GM23248 (cell line): ENCODE data around the gene B4GALT6. TPM values are rescaled to one million over a fixed set of nuclear protein-coding genes. Genes with fewer than 3 reads are reported as not detected.
"Not testable (repeated sequence)": the region's sequence is repeated elsewhere in the genome, so short reads cannot be mapped to it uniquely, and the experiment has no call there.

ENCODE experiments used
- DNase-seq: peaks from one replicate; pipeline ENCODE4 v3.0.0-alpha.2; 2015
- H2AFZ ChIP-seq: fragments of 200-600 bp; sonication (generic); 2 replicates; pipeline ENCODE4 v1.6.1; 2016; ENCODE audit warnings: antibody characterized with exemption
- H3F3A ChIP-seq: fragments of 200-600 bp; sonication (generic); 2 replicates; pipeline ENCODE4 v1.6.1; 2016; ENCODE audit warnings: mild to moderate bottlenecking, antibody characterized with exemption, mixed run types; ENCODE audit not compliant: insufficient read depth
- H3K27ac ChIP-seq: fragments of 200-600 bp; sonication (generic); 2 replicates; pipeline ENCODE4 v1.5.1; 2016; ENCODE audit warnings: mild to moderate bottlenecking
- H3K27me3 ChIP-seq: fragments of 200-600 bp; sonication (generic); replicated peaks from 2 replicates; pipeline ENCODE4 v1.6.1; 2016; ENCODE audit warnings: mild to moderate bottlenecking; ENCODE audit not compliant: insufficient read depth
- H3K36me3 ChIP-seq: fragments of 200-600 bp; sonication (generic); 2 replicates; pipeline ENCODE4 v1.6.1; 2016; ENCODE audit warnings: low read depth, mild to moderate bottlenecking
- H3K4me1 ChIP-seq: fragments of 200-600 bp; sonication (generic); 2 replicates; pipeline ENCODE4 v1.6.1; 2016; ENCODE audit warnings: mild to moderate bottlenecking; ENCODE audit not compliant: insufficient read depth
- H3K4me2 ChIP-seq: fragments of 200-600 bp; sonication (generic); one replicate; pipeline ENCODE4 v1.6.1; 2016; ENCODE audit warnings: mild to moderate bottlenecking; ENCODE audit not compliant: unreplicated experiment
- H3K4me3 ChIP-seq: fragments of 200-600 bp; sonication (generic); 2 replicates; pipeline ENCODE4 v1.5.1; 2016; ENCODE audit warnings: mild to moderate bottlenecking
- H3K79me2 ChIP-seq: fragments of 200-600 bp; sonication (generic); 2 replicates; pipeline ENCODE4 v1.6.1; 2016; ENCODE audit warnings: mild to moderate bottlenecking; ENCODE audit not compliant: insufficient read depth
- H3K9ac ChIP-seq: fragments of 200-600 bp; sonication (generic); 2 replicates; pipeline ENCODE4 v1.6.1; 2016; ENCODE audit warnings: mild to moderate bottlenecking
- H3K9me2 ChIP-seq: fragments of 200-600 bp; sonication (generic); 2 replicates; pipeline ENCODE4 v1.6.1; 2016; ENCODE audit warnings: mixed run types, mild to moderate bottlenecking, moderate library complexity; ENCODE audit not compliant: insufficient read depth
- H3K9me3 ChIP-seq: fragments of 200-600 bp; sonication (generic); one replicate; pipeline ENCODE4 v1.6.1; 2017; ENCODE audit warnings: low read depth
- H4K20me1 ChIP-seq: fragments of 200-600 bp; sonication (generic); 2 replicates; pipeline ENCODE4 v1.6.0; 2016; ENCODE audit not compliant: insufficient read depth
- EZH2 ChIP-seq: fragments of 200-600 bp; sonication (generic); IDR thresholded peaks from 2 replicates; pipeline ENCODE4 v1.6.1; 2018; ENCODE audit warnings: antibody characterized with exemption, mild to moderate bottlenecking; ENCODE audit not compliant: insufficient read depth, poor library complexity, severe bottlenecking
- EZH2phosphoT487 ChIP-seq: fragments of 200-600 bp; sonication (generic); IDR thresholded peaks from 2 replicates; pipeline ENCODE4 v1.6.1; 2018; ENCODE audit warnings: antibody characterized with exemption, moderate library complexity, mild to moderate bottlenecking, low read depth; ENCODE audit not compliant: insufficient read depth
- WGBS, 2 experiments: methylation state at CpG; one replicate each; pipeline ENCODE4 v1.1.6; 2015 to 2017; ENCODE audit warnings: low lambda C conversion rate in 2 of 2, low coverage in 1 of 2; ENCODE audit errors: missing lambda C conversion rate in 2 of 2; 5-methylcytosine and 5-hydroxymethylcytosine counted together
- in situ Hi-C: fragments of 300-500 bp; cut with MboI; formaldehyde crosslinking; loops from 2 replicates; pipeline ENCODE4 v1.15.0; 2020
- polyA plus RNA-seq: library from polyadenylated mRNA; unstranded; fragments of >200 nt; fragmentation: Nextera tagmentation; extraction: Ambion mirVana; gene quantifications from 2 replicates; pipeline ENCODE4 v1.2.1, GENCODE V29; 2016
- total RNA-seq: library from RNA; depleted of rRNA; stranded (reverse); fragments of >200 nt; shearing (Covaris generic); gene quantifications from 2 replicates; pipeline ENCODE4 v1.2.3, GENCODE V29; 2014; rRNA removed

Gene B4GALT6, protein sequence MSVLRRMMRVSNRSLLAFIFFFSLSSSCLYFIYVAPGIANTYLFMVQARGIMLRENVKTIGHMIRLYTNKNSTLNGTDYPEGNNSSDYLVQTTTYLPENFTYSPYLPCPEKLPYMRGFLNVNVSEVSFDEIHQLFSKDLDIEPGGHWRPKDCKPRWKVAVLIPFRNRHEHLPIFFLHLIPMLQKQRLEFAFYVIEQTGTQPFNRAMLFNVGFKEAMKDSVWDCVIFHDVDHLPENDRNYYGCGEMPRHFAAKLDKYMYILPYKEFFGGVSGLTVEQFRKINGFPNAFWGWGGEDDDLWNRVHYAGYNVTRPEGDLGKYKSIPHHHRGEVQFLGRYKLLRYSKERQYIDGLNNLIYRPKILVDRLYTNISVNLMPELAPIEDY
- 2.4 and 2.8 TPM in 2 replicates for total RNA-seq
- polyA plus RNA-seq = 1.2 and 1.3 TPM in 2 replicates

DNA sequence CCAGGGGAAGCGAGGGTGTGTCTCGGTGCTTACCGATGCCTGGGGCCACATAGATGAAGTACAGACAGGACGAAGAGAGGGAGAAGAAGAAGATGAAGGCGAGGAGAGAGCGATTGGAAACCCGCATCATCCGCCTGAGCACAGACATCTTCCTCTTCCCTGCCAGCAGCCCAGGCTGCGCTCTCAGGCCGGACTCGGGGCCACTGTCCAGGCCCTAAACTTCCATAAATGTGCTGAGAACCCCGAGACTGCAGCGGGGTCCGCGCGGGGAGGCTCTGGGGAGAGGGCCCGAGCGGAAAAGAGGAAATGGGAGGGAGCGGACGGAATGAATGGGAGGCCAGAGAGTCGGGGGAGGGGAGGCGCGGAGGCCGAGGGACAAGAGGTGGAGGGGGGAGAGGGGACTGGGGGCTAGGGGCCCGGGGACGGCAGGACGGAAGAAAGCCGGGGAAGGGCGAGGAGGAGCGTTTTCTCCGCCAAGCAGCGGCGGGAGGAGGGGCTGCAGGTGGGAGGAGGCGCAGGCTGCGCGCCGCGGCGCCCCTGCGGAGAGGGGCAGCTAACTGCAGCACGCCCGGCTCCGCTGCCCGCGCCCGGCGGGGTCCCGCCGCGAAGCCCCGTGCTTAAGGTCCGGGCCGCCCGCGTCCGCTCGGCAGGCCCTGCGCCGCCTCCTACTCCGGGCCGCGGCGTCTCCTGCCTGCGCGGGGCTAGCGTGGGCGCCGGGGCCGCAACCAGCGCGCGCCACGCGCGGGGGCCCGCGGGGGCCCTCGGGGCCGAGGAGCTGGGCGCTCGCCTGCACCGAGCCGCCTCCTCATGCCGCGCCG is at the start of gene B4GALT6:
Gene B4GALT6 (minus strand): TSS at position 303 of the 818 bp plus-strand sequence. CDS start 155 bp downstream, at position 148.
- in situ Hi-C loops = no loop called here
- Histone ChIP-seq H3K4me3 (peak within 1 kb of the TSS; percentile 76), H3K27ac (no peak within 1 kb of the TSS), H3K79me2 (no peaks in the 10 kb centered on the region), H4K20me1 (no peaks in the 10 kb centered on the region), H3K9me3 (no peaks in the 10 kb centered on the region), H2AFZ (peak within 1 kb of the TSS; percentile 87), H3K4me1 (peaks cover 3% of the 10 kb centered on the region), H3K9ac (peak within 1 kb of the TSS; percentile 40), H3K4me2 (peak within 1 kb of the TSS; percentile 80), H3F3A (peaks cover 6% of the 10 kb centered on the region), H3K27me3 (no peaks in the 10 kb centered on the region), H3K36me3 (no peaks in the 10 kb centered on the region), H3K9me2 (no peaks in the 10 kb centered on the region)
- TF ChIP-seq EZH2phosphoT487 (no peak), EZH2 (no peak)
- 2% methylated on average over 20 to 77 of the region's 86 CpGs for WGBS, 2 experiments
- peak; percentile 41 for DNase-seq

DNA sequence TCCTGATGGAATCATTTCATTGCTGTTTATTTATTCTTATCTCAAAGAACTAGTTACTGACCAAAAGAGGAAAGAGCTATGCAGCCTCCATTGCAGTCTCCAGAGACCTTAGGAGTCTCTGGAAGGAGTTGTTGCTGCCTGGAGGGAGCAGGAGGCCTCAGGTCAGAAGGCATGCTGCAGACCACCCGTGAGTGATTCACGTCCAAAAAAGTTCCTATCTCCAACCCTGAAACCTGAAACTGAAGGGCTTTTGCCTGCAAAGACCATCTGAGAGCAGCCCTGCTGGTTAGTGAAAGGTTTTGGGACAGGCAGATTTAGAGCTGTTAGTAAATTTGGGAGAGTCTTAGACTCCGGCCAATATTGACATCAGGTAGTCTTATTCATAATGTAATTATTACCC is 47.2 kb upstream of the B4GALT6 start:
- Histone ChIP-seq H4K20me1 (no peaks in the 10 kb centered on the region), H2AFZ (no peak overlapping the region), H3K9ac (no peak overlapping the region), H3K27ac (no peak overlapping the region), H3K27me3 (peaks cover 5% of the 10 kb centered on the region; the same call in 1 of the 2 replicates), H3K4me1 (no peaks in the 10 kb centered on the region), H3K79me2 (no peaks in the 10 kb centered on the region), H3K4me2 (no peak overlapping the region), H3K9me3 (no peaks in the 10 kb centered on the region), H3K9me2 (no peaks in the 10 kb centered on the region), H3K4me3 (no peak overlapping the region), H3F3A (no peaks in the 10 kb centered on the region), H3K36me3 (no peaks in the 10 kb centered on the region)
- no peak for DNase-seq
- in situ Hi-C loops = loop anchor here (25.0 kb wide), 1 partner anchor 231 kb away; no protein-coding TSS in a partner anchor
- TF ChIP-seq EZH2 (no peak), EZH2phosphoT487 (no peak)
- 14 to 26% methylated on average over 3 of the region's 3 CpGs for WGBS, 2 experiments

DNA sequence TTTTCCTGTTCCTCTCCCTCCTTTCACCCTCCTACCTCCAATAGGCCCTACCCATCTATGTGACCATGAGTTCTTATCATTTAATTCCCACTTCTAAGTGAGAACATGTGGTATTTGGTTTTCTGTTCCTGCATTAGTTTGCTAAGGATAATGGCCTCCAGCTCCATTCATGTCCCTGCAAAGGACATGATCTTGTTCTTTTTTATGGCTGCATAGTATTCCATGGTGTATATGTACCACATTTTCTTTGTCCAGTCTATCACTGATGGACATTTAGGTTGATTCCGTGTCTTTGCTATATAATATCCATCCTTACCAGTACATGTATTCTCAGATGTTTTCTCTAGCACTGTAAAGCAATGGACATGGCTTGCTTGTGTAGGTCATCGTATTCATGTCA is 44.8 kb upstream of the B4GALT6 start:
- not testable (repeated sequence) for H3K36me3 ChIP-seq, H3K9ac ChIP-seq, H3K9me2 ChIP-seq, H3K4me1 ChIP-seq, H3K79me2 ChIP-seq, H2AFZ ChIP-seq, H3K9me3 ChIP-seq, H3K4me3 ChIP-seq, H3K27ac ChIP-seq, H3F3A ChIP-seq, DNase-seq, H4K20me1 ChIP-seq, H3K4me2 ChIP-seq
- peaks cover 13% of the 10 kb centered on the region; the same call in 1 of the 2 replicates for H3K27me3 ChIP-seq
- 21 to 29% methylated on average over 2 of the region's 2 CpGs for WGBS, 2 experiments
- in situ Hi-C loops = loop anchor here (25.0 kb wide), 1 partner anchor 233 kb away; no protein-coding TSS in a partner anchor

DNA sequence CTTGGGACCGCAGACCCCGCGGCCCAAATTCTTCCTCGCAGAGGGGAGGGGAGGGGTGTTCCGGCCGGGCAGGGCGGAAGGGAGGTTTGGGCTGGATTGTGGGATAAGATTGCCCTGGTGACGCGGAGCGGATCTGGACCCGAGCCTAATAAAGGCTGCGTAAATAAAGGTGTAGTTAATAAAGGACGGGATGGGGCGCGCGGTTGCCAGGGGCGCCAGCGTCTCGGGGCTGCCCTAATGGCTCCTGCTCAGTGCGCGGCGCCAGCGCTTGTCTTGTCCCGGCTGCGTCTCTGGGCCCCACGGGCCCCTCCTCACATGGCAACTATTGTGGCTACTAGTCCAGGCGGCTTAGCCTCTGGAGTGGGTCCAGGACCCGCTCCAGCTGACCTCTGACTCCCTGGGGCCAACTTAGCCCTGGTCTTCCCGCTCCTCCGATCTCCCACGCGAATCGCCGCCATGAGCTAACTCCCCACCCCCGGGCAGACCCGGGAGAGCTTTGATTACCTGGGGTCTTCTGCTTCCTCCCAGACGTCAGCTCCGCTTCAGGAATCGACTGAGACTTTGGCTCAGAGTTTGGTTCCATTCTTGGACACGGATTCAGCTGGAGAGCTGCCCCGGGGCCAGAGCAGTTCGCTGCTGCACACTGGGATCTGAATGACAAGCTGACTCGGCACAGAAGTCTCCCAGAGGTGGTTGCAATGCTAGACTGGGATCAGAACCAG is 39.8 kb upstream of the B4GALT6 start:
- 4 to 8% methylated on average over 41 to 43 of the region's 43 CpGs for WGBS, 2 experiments
- H4K20me1 ChIP-seq = no peaks in the 10 kb centered on the region
- peak; percentile 39 for DNase-seq
- H3K27ac ChIP-seq = no peak overlapping the region
- no peaks in the 10 kb centered on the region for H3K36me3 ChIP-seq
- peaks cover 13% of the 10 kb centered on the region; the same call in 1 of the 2 replicates for H3K27me3 ChIP-seq
- peak overlapping the region; percentile 3; the same call in 1 of the 2 replicates for H3K9ac ChIP-seq
- peak overlapping the region; percentile 71 for H3K4me2 ChIP-seq
- H3K79me2 ChIP-seq = no peaks in the 10 kb centered on the region
- peak overlapping the region; percentile 70 for H3K4me3 ChIP-seq
- in situ Hi-C loops = no loop called here
- no peaks in the 10 kb centered on the region for H3K9me3 ChIP-seq
- H3F3A ChIP-seq = no peaks in the 10 kb centered on the region
- TF ChIP-seq EZH2 = no peak
- TF ChIP-seq EZH2phosphoT487 = no peak
- no peaks in the 10 kb centered on the region for H3K9me2 ChIP-seq
- peak overlapping the region; percentile 85 for H2AFZ ChIP-seq
- no peaks in the 10 kb centered on the region for H3K4me1 ChIP-seq
